ENCODE data around the gene GRIA4.

DNA sequence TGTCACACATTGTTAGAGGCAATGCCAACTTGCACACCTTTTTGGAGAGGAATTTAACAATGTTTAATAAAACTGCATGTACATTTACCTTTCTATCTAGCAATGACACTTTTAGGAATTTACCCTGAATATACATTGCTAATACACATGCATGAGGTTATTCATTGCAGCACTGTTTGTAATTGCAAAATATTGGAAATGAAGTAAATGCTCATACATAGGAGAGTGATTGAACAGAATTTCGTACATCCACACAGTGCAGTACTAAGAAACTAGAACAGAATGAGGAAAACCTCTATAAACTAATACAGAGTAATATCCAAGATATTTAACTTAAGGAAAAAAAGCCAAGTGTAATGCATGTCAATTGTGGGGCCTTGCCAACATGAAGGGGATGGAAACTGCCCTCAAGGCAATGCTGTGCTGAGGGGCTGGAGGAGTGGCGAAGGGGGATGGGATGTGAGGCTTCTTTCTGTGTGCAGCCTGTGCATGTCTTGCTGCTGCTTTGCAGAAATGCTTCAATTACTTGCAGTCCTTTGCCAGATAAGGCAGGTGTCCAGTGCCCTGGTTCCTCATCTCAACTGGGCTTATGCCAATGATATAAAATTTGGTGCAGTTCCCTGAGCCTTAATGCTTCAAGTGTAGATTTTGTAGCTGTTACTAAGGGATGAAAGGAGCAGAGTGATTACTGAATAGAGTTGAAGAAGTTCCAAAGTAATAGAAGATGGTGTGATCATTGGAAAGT lies 96.1 kb downstream of the GRIA4 start:
- TF ChIP-seq, protein P1, sequence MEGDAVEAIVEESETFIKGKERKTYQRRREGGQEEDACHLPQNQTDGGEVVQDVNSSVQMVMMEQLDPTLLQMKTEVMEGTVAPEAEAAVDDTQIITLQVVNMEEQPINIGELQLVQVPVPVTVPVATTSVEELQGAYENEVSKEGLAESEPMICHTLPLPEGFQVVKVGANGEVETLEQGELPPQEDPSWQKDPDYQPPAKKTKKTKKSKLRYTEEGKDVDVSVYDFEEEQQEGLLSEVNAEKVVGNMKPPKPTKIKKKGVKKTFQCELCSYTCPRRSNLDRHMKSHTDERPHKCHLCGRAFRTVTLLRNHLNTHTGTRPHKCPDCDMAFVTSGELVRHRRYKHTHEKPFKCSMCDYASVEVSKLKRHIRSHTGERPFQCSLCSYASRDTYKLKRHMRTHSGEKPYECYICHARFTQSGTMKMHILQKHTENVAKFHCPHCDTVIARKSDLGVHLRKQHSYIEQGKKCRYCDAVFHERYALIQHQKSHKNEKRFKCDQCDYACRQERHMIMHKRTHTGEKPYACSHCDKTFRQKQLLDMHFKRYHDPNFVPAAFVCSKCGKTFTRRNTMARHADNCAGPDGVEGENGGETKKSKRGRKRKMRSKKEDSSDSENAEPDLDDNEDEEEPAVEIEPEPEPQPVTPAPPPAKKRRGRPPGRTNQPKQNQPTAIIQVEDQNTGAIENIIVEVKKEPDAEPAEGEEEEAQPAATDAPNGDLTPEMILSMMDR (IDR thresholded peaks at IDR 0.05; ENCODE audit: poor library complexity, severe bottlenecking), result no peak
- TF ChIP-seq SMC3 (conservative IDR thresholded peaks at IDR 0.05; ENCODE audit: poor library complexity) (no peak), POLR2AphosphoS5 (IDR thresholded peaks at IDR 0.05) (no peak), EZH2 (IDR thresholded peaks at IDR 0.05; ENCODE audit: borderline replicate concordance, insufficient read depth, low read length, poor library complexity, severe bottlenecking) (no peak), RAD21 (conservative IDR thresholded peaks at IDR 0.05) (no peak), REST (IDR thresholded peaks at IDR 0.05; ENCODE audit: borderline replicate concordance) (no peak), MXI1 (conservative IDR thresholded peaks at IDR 0.05; ENCODE audit: poor library complexity, severe bottlenecking) (no peak)

Measured in neural cell (in vitro differentiated cells).